T47D (cell line): ENCODE measurements around the gene ARHGAP29.

Source experiments
- DNase-seq, 2 experiments: peaks; one replicate each; pipeline versions ENCODE4 v3.0.0 to v3.0.0-alpha.2; 2011 to 2012; ENCODE audit warnings: low read depth in 1 of 2, low spot score in 1 of 2
- JUND ChIP-seq: IDR thresholded peaks from 2 replicates; pipeline ENCODE4 v1.6.1; 2012; ENCODE audit warnings: low read depth
- in situ Hi-C: cut with HindIII; loops from 2 replicates; pipeline ENCODE4 v1.10.0; 2016; ENCODE audit warnings: low sequenced_read_pairs, low pct_unique_long_range_greater_than_20kb

The ARHGAP29 gene

GRCh38 chr1:94236630-94237290 lies 624 bp downstream of the ARHGAP29 start:
- in situ Hi-C loops: no loop called here
- DNase-seq: peak in 1 of 2 experiments; percentile 64
- TF ChIP-seq JUND: no peak

GRCh38 chr1:94236013-94236491 lies 1.3 kb downstream of the ARHGAP29 start:
- peak in 1 of 2 experiments; percentile 14 for DNase-seq

GRCh38 chr1:94235189-94236012 lies 2.0 kb downstream of the ARHGAP29 start:
- in situ Hi-C loops: no loop called here
- TF ChIP-seq JUND: no peak
- no peak for DNase-seq

More at GRCh38 chr1:94236013-94236491, 1.3 kb downstream of the ARHGAP29 start:
- no peak for TF ChIP-seq JUND
- in situ Hi-C loops: no loop called here

GRCh38 chr1:94234615-94235014 lies 2.8 kb downstream of the ARHGAP29 start:
- in situ Hi-C loops: no loop called here
- TF ChIP-seq JUND: no peak
- DNase-seq: no peak

GRCh38 chr1:94231746-94232145 lies 5.6 kb downstream of the ARHGAP29 start:
- DNase-seq: no peak
- TF ChIP-seq JUND: no peak
- in situ Hi-C loops: no loop called here

GRCh38 chr1:94230920-94231319 lies 6.5 kb downstream of the ARHGAP29 start:
- in situ Hi-C loops: no loop called here
- no peak for DNase-seq
- TF ChIP-seq JUND: no peak

GRCh38 chr1:94228640-94229375 lies 8.6 kb downstream of the ARHGAP29 start:
- in situ Hi-C loops: no loop called here
- TF ChIP-seq JUND: no peak
- no peak for DNase-seq

GRCh38 chr1:94227624-94228023 lies 9.8 kb downstream of the ARHGAP29 start:
- in situ Hi-C loops: no loop called here
- no peak for DNase-seq
- no peak for TF ChIP-seq JUND

- no peak for TF ChIP-seq JUND
- no peak for DNase-seq
- in situ Hi-C loops: no loop called here
Observed at GRCh38 chr1:94225845-94226244, 11.5 kb downstream of the ARHGAP29 start.

- in situ Hi-C loops: no loop called here
- no peak for DNase-seq
- TF ChIP-seq JUND: no peak
Observed at GRCh38 chr1:94218332-94218731, 19.1 kb downstream of the ARHGAP29 start.

GRCh38 chr1:94215955-94216354 lies 21.4 kb downstream of the ARHGAP29 start:
- no peak for DNase-seq
- in situ Hi-C loops: no loop called here
- TF ChIP-seq JUND: no peak

GRCh38 chr1:94209982-94210381 lies 27.4 kb downstream of the ARHGAP29 start:
- no peak for TF ChIP-seq JUND
- no peak for DNase-seq
- in situ Hi-C loops: no loop called here
